ENCODE data around the gene ENTREP1. TPM values are rescaled to one million over a fixed set of nuclear protein-coding genes. Genes with fewer than 3 reads are reported as not detected.
A peak's percentile ranks its signal among the peaks of the same experiment; 100 is the strongest.

Gene ENTREP1
- total and polyA plus RNA-seq, 2 of the 4 experiments (the other 2 are of a cell fraction), result not detected

DNA sequence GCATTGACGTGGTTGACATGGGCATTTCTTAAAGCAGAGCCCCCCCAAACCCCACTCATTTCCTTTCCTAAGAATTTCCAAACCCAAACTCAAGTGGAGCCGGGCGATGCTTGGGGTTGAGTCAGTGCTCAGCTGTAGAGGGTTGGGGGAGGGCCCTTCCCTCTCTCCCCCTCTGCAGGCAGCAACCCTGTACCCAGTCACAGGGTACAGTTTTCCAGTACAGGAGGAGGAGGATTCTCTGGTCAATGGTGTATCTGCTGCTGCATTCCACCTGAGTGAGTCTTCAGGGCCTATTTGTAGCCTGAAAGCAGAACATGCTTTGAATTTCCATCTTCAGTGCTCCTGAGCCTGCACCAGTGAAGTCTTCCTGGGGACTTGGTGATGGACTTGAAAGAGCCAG lies 55.8 kb downstream of the ENTREP1 start:
- ATAC-seq (ENCODE audit: low read depth) (peak; percentile 28), DNase-seq (peak; percentile 56)
- POLR2A ChIA-PET (ENCODE audit: unreplicated experiment), result no interaction called here
- H3K18ac ChIP-seq (ENCODE audit: low read depth, low read length), result no peak overlapping the region
- H2BK5ac ChIP-seq (ENCODE audit: low read depth, low read length, poor library complexity, severe bottlenecking), result no peak overlapping the region
- WGBS, 2 experiments (ENCODE audit: extremely low coverage in 2 of 2, insufficient read length in 1 of 2), result no CpG with 5 or more reads among the region's 3 CpGs
- dilution Hi-C loops (cut with HindIII; ENCODE audit: low sequenced_read_pairs, unreplicated experiment), result no loop called here
- no peak overlapping the region for H4K91ac ChIP-seq (ENCODE audit: insufficient read depth, low read depth, low read length)
- no peak overlapping the region for H3K4me2 ChIP-seq (ENCODE audit: low read depth, low read length)
- intact Hi-C loops (cut with micrococcal nuclease), result no loop called here
- CTCF ChIA-PET, result no interaction called here
- no peaks in the 10 kb centered on the region for H3K79me1 ChIP-seq (ENCODE audit: low read depth in 1 of 2, low read length in 2 of 2)
- in situ Hi-C loops (cut with MboI; ENCODE audit: low sequenced_read_pairs), result no loop called here
- no peaks in the 10 kb centered on the region for H3K9me3 ChIP-seq (ENCODE audit: control insufficient read depth, insufficient read depth, low read length)
- H3K9ac ChIP-seq (ENCODE audit: low read depth, low read length), result no peak overlapping the region
- H3K27me3 ChIP-seq (ENCODE audit: control insufficient read depth, insufficient read depth, low read length), result peaks cover 17% of the 10 kb centered on the region
- no peak overlapping the region for H3K56ac ChIP-seq (ENCODE audit: extremely low read depth, insufficient read depth, low read length)
- H4K5ac ChIP-seq (ENCODE audit: low read depth, low read length), result no peak overlapping the region
- H3K4me1 ChIP-seq (ENCODE audit: control insufficient read depth, insufficient read depth, low read length), result peaks cover 3% of the 10 kb centered on the region
- TF ChIP-seq POLR2A (IDR thresholded peaks at IDR 0.05; ENCODE audit: low read depth, low read length), result no peak
- TF ChIP-seq RCOR1 (IDR thresholded peaks at IDR 0.05; ENCODE audit: insufficient replicate concordance, low read length), result no peak
- TF ChIP-seq, protein P1, sequence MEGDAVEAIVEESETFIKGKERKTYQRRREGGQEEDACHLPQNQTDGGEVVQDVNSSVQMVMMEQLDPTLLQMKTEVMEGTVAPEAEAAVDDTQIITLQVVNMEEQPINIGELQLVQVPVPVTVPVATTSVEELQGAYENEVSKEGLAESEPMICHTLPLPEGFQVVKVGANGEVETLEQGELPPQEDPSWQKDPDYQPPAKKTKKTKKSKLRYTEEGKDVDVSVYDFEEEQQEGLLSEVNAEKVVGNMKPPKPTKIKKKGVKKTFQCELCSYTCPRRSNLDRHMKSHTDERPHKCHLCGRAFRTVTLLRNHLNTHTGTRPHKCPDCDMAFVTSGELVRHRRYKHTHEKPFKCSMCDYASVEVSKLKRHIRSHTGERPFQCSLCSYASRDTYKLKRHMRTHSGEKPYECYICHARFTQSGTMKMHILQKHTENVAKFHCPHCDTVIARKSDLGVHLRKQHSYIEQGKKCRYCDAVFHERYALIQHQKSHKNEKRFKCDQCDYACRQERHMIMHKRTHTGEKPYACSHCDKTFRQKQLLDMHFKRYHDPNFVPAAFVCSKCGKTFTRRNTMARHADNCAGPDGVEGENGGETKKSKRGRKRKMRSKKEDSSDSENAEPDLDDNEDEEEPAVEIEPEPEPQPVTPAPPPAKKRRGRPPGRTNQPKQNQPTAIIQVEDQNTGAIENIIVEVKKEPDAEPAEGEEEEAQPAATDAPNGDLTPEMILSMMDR (conservative IDR thresholded peaks at IDR 0.05; ENCODE audit: low read depth, low read length), result no peak
- TF ChIP-seq, protein P2, sequence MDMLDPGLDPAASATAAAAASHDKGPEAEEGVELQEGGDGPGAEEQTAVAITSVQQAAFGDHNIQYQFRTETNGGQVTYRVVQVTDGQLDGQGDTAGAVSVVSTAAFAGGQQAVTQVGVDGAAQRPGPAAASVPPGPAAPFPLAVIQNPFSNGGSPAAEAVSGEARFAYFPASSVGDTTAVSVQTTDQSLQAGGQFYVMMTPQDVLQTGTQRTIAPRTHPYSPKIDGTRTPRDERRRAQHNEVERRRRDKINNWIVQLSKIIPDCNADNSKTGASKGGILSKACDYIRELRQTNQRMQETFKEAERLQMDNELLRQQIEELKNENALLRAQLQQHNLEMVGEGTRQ (IDR thresholded peaks at IDR 0.05; ENCODE audit: low read depth, low read length), result no peak
- no peak for TF ChIP-seq BHLHE40 (IDR thresholded peaks at IDR 0.05; ENCODE audit: low read depth, low read length)
- no peak for TF ChIP-seq FOS (IDR thresholded peaks at IDR 0.05; ENCODE audit: low read depth, low read length)
- TF ChIP-seq, protein P3, sequence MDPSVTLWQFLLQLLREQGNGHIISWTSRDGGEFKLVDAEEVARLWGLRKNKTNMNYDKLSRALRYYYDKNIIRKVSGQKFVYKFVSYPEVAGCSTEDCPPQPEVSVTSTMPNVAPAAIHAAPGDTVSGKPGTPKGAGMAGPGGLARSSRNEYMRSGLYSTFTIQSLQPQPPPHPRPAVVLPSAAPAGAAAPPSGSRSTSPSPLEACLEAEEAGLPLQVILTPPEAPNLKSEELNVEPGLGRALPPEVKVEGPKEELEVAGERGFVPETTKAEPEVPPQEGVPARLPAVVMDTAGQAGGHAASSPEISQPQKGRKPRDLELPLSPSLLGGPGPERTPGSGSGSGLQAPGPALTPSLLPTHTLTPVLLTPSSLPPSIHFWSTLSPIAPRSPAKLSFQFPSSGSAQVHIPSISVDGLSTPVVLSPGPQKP (IDR thresholded peaks at IDR 0.05; ENCODE audit: borderline replicate concordance, low read depth, low read length), result no peak
- no peak for TF ChIP-seq SMC3 (IDR thresholded peaks at IDR 0.05; ENCODE audit: low read depth, low read length)
- TF ChIP-seq MXI1 (IDR thresholded peaks at IDR 0.05; ENCODE audit: borderline replicate concordance, low read depth, low read length), result no peak
- TF ChIP-seq MAZ (IDR thresholded peaks at IDR 0.05; ENCODE audit: borderline replicate concordance, low read depth, low read length), result no peak
- no peak for TF ChIP-seq RAD21 (IDR thresholded peaks at IDR 0.05; ENCODE audit: low read length)
- TF ChIP-seq MAFK (IDR thresholded peaks at IDR 0.05; ENCODE audit: low read depth, low read length), result no peak
- no peak overlapping the region for H2BK15ac ChIP-seq (ENCODE audit: low read depth, low read length)
- H2AK5ac ChIP-seq (ENCODE audit: low read depth, low read length), result no peak overlapping the region
- H3K14ac ChIP-seq (replicated peaks; ENCODE audit: low read depth, low read length), result no peak overlapping the region
- 0 out of 2 replicates have a peak, but pooled peaks cover 4% of the 10 kb centered on the region for H3K9me1 ChIP-seq (ENCODE audit: insufficient read depth, low read length)
- H3K4me3 ChIP-seq (ENCODE audit: insufficient read depth, low read depth, low read length), result no peak overlapping the region
- H4K8ac ChIP-seq (ENCODE audit: low read depth in 2 of 2, low read length in 2 of 2), result no peak overlapping the region
- no peaks in the 10 kb centered on the region for H4K20me1 ChIP-seq (ENCODE audit: insufficient read depth, low read length)
- no peak overlapping the region for H3K23ac ChIP-seq (ENCODE audit: low read depth, low read length)
- no peak overlapping the region for H3K27ac ChIP-seq (ENCODE audit: insufficient read depth, low read length)
- no peak overlapping the region for H2BK120ac ChIP-seq (ENCODE audit: low read depth, low read length)
- no TSS peak for BruUV-seq (replicated peaks)
- no peaks in the 10 kb centered on the region for H3K36me3 ChIP-seq (ENCODE audit: control insufficient read depth, insufficient read depth, low read length)
- no peak overlapping the region for H2AFZ ChIP-seq (replicated peaks; ENCODE audit: low read length, poor library complexity)
- H2AK9ac ChIP-seq (replicated peaks; ENCODE audit: low read depth, low read length, poor library complexity), result no peak overlapping the region
- H3K4ac ChIP-seq (ENCODE audit: low read depth, low read length), result no peak overlapping the region
- no peak overlapping the region for H2BK20ac ChIP-seq (ENCODE audit: low read depth, low read length)

Measured in IMR-90 (cell line).